ENCODE measurements around the gene TMEM108.
A peak's percentile ranks its signal among the peaks of the same experiment; 100 is the strongest.

The TMEM108 gene

DNA sequence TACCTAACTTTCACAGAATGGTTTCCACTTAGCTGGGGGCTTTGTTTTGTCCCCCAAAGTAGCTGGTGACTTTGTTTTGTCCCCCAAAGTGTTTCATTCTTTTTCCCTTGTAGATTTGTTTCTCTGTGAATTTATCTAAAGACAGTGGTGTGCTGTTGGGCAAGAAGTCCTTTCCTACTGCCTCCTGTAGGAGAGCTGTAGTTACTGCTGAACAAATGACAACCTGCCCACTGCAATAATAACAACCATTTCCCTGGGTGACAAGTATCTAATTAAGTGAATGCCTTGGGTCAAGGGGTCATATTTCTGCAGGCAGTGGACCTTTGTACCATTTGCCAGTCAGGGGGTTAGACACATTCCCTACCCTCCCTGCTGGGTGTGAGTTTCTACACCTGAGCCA is 236.3 kb downstream of the TMEM108 start:
- FAIRE-seq (no peak), DNase-seq (ENCODE audit: low spot score) (no peak)

GRCh38 chr3:133276594-133276993 is 238.4 kb downstream of the TMEM108 start:
- no peak for DNase-seq (ENCODE audit: low spot score)
- FAIRE-seq: no peak

GRCh38 chr3:133277813-133278212 is 239.6 kb downstream of the TMEM108 start:
- FAIRE-seq: no peak
- no peak for DNase-seq (ENCODE audit: low spot score)

DNA sequence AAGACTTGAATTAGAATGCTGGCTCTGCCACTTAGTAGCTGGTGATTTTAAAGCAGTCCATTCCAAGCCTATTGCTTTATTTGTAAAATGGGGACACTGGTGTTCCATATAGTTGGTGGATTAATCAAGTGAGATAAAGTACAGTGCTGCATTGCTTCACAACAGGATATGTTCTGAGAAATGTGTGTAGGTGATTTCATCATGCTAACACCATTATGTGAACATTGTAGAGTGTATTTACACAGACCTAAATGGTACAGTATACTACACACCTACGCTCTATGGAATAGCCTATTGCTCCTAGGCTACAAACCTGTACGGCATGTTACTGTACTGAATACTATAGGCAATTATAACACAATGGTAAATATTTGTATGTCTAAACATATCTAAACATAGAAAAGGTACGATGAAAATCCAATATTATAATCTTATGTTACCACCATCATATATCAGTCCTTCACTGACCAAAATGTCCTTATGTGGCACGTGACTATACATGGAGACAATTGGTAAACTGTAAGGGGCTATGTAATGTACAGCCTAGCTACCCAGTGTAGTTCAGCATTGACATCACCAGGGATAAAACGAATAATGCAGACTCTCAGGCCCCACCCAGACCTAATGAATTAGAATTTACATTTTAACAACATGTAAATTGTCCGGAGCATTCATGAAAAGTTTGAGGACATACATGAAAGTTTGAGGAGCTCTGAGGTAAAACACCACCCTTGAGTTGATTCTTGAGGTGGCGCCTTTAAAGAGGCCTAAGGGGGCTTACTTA is 240.3 kb downstream of the TMEM108 start:
- FAIRE-seq: no peak
- no peak for DNase-seq (ENCODE audit: low spot score)

GRCh38 chr3:133280586-133280985 is 242.4 kb downstream of the TMEM108 start:
- FAIRE-seq (no peak), DNase-seq (ENCODE audit: low spot score) (no peak)

DNA sequence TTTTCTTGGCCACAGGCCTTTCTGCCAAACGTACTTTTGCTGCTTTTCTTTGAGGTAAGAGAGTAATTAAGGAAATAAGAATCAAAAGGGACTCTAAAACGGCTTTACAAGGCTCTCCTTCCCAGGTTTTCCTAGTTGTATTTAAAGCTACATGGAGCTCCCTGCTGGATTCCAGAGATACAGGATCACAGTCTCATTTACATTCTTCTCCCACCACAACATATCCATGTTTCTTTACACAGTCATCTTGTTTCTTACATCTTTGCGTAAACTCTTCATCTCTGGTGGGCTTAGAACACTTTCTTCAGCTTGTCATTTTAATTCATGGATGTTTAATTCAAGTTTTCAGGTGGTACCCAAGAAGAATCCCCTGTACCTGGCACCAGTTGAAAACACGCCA is 244.0 kb downstream of the TMEM108 start:
- FAIRE-seq (no peak), DNase-seq (ENCODE audit: low spot score) (no peak)

DNA sequence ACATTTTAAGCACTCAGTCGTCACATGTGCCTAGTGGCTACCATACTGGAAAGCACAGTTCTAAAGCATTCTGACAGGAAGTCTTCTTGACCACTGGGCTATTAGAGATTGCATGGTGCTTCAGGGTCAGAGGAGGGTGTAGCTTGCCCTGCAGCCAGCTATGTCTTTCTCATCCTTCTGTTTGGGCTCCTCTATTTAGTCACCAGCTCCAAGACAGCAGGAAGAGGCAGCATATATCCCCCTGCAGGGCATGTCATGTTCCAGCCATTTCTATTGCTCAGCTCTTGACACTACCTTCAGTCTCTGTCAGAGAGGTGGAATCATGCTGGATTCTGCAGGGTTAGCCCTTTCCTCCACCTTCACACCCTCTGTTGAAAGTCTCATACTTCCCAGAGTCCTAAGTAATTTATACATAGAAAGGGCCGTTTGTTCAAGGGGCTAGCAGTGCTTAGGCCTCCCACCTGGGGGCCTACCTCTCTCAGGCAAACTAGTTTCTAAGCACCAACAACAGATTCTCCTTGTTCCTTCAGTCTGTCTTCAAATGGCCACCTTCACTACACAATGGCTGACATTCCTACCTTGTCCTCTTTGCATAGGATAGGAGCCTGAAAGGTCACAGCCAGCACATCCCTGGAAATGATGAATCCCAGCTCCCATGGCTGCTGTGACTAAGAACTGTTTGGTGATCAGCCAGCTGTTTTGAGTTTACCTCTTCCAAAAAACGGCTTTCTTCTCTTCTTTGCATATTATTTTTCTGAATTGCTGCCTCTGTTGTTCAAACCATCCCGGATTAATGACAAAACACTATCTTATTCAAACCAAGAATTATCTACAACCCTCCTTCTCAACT is 246.0 kb downstream of the TMEM108 start:
- FAIRE-seq (no peak), DNase-seq (ENCODE audit: low spot score) (no peak)

GRCh38 chr3:133289322-133289721 is 251.1 kb downstream of the TMEM108 start:
- DNase-seq (ENCODE audit: low spot score): no peak

DNA sequence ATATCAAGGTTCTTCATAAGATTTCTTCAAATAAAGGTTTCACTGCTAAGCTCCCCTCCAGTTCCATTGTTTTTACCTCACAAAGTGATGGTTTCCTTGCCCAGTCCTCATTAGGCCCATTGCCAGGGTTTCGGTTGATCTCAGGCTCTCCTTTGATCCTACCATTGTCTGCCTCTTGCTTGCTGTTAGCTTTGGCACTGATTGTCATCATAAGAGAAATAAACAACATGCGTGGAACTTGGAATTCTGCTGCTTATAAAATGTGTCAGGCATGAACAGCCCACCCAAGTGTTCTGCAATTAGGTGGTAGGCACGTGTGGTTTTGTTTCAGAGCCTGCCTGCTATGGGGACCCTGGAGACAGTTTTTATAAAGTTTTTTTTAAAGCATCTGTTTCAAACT is 254.1 kb downstream of the TMEM108 start:
- DNase-seq (ENCODE audit: low spot score): no peak
- no peak for FAIRE-seq

More at GRCh38 chr3:133289322-133289721, 251.1 kb downstream of the TMEM108 start:
- FAIRE-seq: no peak

GRCh38 chr3:133293397-133294110 is 255.4 kb downstream of the TMEM108 start:
- DNase-seq (ENCODE audit: low spot score): no peak

DNA sequence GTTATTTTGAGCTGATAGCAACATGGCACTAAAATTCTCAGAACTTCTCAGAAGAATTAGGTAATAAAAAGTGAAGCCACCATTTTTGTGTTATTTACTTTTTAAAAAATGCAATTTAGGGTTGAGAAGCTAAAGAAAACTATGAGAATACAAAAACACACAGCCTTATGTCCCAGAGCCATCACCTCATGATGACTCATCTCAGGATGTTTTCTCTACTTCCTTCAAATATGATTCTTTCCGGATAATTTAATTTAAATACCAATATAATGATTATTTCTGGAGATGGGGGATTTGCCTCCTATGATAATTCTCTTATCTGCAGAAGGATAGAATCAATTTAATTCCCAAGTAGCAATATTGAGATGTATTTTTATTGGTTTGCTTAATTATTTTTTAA is 256.1 kb downstream of the TMEM108 start:
- no peak for FAIRE-seq
- DNase-seq (ENCODE audit: low spot score): no peak

More at GRCh38 chr3:133293397-133294110, 255.4 kb downstream of the TMEM108 start:
- no peak for FAIRE-seq

DNA sequence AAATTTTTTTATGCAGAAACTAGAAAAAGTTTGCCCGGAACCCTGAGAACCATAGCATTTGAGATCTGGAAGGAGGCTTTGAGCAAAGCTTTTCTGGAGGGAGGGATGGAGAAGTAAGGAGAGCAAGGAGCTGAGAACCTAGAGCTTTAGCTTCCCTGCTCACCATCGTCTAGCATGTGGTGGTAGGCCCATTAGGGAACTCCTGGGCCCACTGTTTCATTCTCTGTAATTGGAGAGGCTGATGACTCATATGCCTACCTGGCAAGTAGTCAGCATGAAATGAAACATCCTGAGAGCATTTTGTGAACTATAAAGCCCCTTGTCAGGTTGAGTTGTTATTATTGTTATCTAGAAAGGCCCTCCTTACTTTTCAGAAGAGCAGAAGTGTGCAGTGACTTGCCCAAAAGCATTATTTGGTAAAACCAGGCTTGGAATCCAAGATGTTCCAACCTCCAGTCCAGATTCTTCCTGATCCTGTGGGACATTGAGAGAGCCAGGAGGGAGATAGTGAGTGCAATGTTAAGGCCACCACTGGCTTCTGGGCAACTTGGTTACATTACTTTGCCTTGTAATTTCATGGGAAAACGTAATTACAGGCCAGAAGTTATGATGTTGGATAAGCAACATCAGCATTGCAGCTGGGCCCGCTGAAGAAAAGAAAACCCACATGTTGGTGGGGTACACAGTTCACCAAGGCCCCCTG is 257.2 kb downstream of the TMEM108 start:
- FAIRE-seq: no peak
- no peak for DNase-seq (ENCODE audit: low spot score)

GRCh38 chr3:133295944-133296917 is 258.0 kb downstream of the TMEM108 start:
- FAIRE-seq (no peak), DNase-seq (ENCODE audit: low spot score) (no peak)

DNA sequence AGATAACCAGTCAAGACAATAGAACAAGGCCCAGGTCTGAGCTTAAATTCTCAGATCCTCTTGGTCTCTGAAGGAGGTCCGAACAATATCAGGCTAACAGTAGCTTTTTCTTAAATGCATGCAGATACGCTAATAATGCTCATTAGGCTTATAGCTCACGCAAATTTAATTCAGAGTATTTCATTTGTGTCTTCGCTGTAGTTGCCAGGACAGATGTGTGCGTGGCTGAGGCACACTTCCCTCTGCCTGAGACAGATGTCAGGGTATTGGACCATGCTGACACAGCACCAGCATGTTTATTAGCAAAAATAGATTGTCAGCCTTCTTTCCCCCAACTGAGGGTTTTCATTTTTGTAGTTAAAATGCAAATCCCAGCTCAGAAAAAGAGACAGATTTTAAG is 258.8 kb downstream of the TMEM108 start:
- DNase-seq (ENCODE audit: low spot score) (no peak), FAIRE-seq (no peak)

- DNase-seq (ENCODE audit: low spot score) (no peak), FAIRE-seq (no peak)
Measured at GRCh38 chr3:133300102-133300501, 261.9 kb downstream of the TMEM108 start.

- FAIRE-seq (peak; percentile 35), DNase-seq (ENCODE audit: low spot score) (peak; percentile 73)
Measured at GRCh38 chr3:133301194-133301593, 263.0 kb downstream of the TMEM108 start.

GRCh38 chr3:133301731-133302130 is 263.5 kb downstream of the TMEM108 start:
- FAIRE-seq: no peak
- peak; percentile 8 for DNase-seq (ENCODE audit: low spot score)

- DNase-seq (ENCODE audit: low spot score) (no peak), FAIRE-seq (no peak)
Measured at GRCh38 chr3:133303430-133303829, 265.2 kb downstream of the TMEM108 start.

- no peak for FAIRE-seq
- no peak for DNase-seq (ENCODE audit: low spot score)
Measured at GRCh38 chr3:133317866-133318265, 279.7 kb downstream of the TMEM108 start.

GRCh38 chr3:133328373-133328772 is 290.2 kb downstream of the TMEM108 start:
- FAIRE-seq: no peak
- no peak for DNase-seq (ENCODE audit: low spot score)

Data from RCC 7860 (cell line).